ENCODE data around the gene RALB.

DNA sequence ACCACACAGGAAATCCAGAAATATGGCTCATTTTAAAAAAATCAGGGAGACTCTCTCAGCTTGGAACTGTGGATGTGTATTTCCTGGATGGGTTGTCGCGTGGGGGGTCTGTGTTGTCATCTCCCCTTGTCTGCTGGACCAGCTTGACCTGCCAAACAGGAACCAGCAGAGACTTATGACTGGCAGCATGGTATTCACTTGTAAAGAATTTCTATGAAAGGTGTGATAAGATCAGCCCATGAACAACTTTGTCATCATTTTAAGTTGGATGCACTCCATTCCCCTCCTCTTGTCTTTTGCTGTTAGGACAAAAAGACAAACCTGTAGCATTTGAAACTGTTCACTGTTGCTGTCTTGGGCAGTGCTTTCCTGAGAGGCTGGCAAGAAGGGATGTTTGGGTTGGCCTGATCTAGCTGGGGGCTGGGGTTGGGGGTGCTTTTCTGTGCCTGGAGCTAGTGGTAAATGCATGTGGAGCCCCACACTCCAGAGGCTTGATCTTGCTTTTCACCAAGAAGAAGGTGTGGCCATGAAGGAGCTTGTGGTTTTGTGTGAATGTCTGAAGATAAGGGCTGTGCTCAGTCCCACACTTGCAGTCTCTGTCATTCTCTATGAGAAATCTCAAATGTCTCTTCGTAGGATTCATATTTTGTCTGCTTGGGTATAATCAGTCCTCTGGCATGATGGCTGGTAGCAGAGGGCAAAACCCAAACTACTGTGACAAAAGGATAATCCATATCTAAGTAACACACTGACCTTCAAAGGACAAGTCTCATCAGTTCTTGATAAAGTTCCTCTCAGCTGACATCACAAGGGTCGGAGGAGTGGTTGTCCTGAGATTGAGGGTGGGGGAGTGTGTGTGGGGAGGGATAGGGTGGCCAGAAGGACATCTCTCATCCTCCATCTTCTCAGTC lies 39.0 kb downstream of the RALB start:
- TF ChIP-seq, protein P1, sequence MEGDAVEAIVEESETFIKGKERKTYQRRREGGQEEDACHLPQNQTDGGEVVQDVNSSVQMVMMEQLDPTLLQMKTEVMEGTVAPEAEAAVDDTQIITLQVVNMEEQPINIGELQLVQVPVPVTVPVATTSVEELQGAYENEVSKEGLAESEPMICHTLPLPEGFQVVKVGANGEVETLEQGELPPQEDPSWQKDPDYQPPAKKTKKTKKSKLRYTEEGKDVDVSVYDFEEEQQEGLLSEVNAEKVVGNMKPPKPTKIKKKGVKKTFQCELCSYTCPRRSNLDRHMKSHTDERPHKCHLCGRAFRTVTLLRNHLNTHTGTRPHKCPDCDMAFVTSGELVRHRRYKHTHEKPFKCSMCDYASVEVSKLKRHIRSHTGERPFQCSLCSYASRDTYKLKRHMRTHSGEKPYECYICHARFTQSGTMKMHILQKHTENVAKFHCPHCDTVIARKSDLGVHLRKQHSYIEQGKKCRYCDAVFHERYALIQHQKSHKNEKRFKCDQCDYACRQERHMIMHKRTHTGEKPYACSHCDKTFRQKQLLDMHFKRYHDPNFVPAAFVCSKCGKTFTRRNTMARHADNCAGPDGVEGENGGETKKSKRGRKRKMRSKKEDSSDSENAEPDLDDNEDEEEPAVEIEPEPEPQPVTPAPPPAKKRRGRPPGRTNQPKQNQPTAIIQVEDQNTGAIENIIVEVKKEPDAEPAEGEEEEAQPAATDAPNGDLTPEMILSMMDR (IDR thresholded peaks at IDR 0.05; ENCODE audit: low read depth, low read length): no peak
- no peak for TF ChIP-seq EZH2phosphoT487 (IDR thresholded peaks at IDR 0.05; ENCODE audit: low read depth)
